ENCODE data around the gene BTBD16.

- TF ChIP-seq CTCF (IDR thresholded peaks at IDR 0.05) (no peak), EP300 (IDR thresholded peaks at IDR 0.05) (no peak), POLR2A (IDR thresholded peaks at IDR 0.05) (no peak)
Measured at GRCh38 chr10:122282909-122283308, 11.8 kb downstream of the BTBD16 start.
